Subcutaneous preadipocyte (primary cell): ENCODE data around the gene TMEM108. TPM values are rescaled to one million over a fixed set of nuclear protein-coding genes. Genes with fewer than 3 reads are reported as not detected.

Source experiments
- total RNA-seq: library from RNA; depleted of rRNA; stranded (reverse); fragments of >200 nt; gene quantifications from 2 replicates; pipeline ENCODE4 v1.2.3, GENCODE V29; 2012

The TMEM108 gene
- under 0.01 TPM in 1 of 2 replicates, not detected in the other for total RNA-seq

DNA sequence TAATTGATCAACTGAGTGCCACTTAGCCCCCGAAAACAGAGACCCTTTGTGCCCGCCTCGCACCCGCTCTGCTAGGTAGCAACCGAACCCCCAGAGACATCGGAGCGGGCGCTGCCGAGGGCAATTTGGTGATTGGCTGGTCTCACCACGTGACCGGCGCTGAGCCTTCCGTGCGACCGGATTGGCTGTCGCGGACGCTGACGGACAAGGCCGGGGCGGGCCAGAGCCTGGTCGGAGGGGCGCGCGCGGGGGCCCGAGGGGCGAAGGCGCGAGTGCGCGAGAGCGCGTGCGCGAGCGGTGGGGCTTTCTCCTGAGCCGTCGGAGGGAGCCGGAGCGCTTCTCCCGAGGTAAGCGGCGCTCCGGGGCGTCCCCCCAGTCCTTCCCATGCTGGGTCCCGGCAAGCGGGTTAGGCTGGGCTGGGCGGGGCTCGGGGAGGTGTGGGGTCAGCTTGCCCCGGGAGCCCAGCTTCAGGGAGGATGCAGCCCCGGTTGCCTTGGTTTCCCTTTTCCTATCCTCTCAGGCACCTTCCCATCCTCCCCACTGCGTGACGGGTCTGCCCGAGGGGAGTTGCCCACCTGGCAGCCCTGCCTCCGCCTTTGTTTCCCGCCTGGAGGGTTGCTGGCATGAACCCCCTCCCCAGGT is at the start of gene TMEM108:
Gene TMEM108 (plus strand): TSS at position 303 of the 642 bp plus-strand sequence.

DNA sequence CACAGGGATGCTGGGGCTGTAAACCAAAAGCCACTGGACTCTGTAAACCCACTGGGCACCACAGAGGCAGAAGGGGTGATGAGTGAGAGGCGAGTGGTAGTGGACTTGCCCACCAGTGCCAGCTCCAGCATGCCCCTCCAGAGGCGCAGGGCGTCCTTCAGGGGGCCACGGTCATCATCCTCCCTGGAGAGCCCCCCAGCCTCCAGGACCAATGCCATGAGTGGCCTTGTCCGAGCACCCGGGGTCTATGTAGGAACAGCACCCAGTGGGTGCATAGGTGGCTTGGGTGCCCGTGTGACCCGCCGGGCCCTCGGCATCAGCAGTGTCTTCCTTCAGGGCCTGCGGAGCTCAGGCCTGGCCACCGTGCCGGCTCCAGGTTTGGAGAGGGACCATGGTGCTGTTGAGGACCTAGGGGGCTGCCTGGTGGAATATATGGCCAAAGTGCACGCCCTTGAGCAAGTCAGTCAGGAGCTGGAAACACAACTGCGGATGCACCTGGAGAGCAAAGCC is 361.9 kb downstream of the TMEM108 start, which contains the start of gene BFSP2:
Gene BFSP2 (plus strand): TSS at position 51 of the 510 bp plus-strand sequence. CDS start 28 bp downstream, at position 79.

